DMS114 treated with DMSO at 0.1 percent for 48 hours (cell line): ENCODE data around the gene EEF1E1.
"Not testable (repeated sequence)": the region's sequence is repeated elsewhere in the genome, so short reads cannot be mapped to it uniquely, and the experiment has no call there.

Experiments used
- DNase-seq: peaks from one replicate; lab custom pipeline; 2025; ENCODE audit not compliant: unreplicated experiment; lab: John Stamatoyannopoulos, UW

EEF1E1 gene

DNA sequence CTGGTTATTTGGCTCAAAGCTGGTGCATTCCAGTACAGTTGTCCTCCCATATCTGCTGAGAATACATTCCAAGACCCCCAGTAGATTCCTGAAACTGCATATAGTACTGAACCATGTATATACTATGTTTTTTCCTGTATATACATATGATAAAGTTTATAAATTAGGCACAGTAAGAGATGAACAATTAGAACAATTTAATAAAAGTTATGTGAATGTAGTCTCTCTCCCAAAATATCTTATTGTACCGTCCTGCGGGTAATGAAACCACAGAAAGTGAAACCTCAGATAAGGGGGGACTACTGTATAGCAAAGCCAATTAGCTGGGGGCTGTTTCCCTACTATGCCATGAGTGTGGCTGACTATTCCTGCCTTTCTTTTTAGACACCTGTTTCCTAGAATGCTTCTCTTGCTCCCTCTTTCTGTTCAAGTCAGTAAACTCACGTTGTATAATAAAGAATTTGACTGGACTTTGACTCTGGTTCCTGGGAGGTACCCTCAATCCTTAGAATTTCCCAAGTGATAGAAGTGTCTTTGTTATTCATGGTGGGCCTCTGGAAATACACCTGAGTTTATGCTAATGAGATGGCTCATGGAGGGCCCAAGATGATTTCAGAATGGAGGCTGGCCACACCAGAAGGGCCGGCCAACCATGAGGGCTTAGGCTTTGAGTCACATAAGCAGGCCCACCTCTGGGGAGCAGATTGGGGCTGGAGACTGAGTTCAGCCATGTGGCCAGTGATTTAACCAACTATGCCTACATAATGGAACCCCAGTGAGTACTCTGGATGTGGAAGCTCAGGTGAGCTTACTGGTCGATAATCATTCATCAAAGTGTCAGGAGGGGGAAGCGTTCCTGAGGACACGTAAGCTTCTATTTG is 37.5 kb downstream of the EEF1E1 start:
- DNase-seq = no peak

DNA sequence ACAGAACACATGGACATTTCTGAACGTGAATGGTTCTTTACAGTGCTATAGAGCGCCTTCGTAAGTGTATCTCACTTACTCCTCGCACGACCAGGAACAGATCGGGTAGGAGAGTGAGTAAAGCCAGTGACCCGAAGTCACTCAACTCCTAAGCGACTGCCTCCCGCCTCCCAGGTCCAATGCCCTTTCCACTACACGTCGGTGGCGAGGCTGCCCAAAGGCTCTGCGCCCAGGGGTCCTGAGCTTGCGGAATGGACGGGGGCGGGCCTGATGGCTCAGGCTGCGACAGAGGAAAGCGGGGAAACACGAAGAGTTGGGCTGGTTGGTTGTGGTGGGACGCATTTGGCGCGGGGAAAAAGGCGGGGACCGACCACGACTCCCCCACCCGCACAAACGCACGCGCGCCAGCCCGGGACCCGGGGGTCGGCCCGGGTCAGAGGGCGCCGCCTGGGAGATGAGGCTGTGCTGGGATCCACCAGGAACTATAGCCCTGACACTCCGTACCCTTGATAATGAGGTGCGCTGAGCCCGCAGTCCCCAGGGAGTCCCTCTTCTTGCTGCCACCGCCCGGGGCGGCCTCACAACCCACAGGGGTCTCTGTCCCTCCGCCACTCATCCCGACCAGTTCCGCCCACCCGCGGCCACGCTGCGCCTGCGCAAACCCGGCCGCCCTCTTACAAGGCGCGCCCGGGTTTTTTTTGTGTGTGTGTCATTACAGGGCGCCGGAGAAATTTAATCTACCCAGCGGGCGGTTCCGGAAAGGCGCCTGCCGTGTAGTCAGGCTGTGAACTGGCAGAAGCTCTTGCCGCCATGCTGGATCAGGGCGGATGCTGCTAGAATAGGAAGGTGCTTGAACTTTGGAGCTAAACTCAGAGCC is 38.3 kb downstream of the EEF1E1 start, which contains the start of gene BLOC1S5:
BLOC1S5 (minus strand) TSS at position 629 of the 877 bp plus-strand sequence; CDS start at position 616, 13 bp downstream.
- DNase-seq = peak; percentile 98

DNA sequence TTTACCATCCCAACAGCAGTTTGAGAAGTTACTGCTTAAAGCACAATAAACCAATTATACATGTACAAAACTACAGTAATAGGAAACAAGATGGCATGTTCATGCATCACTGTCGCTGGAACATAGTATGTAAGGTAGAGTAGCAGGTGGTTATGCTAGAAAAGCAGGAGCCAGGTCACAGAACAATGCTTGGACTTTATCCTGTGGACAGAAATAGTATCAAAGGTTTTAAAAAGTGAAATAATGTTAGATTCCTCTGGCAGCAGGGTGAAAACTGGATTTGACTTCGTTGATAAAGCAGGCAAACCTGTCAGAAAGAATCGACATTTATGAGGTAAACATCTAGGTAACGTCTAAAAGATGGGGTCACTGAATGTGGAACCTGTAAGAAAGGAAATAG is 40.6 kb downstream of the EEF1E1 start:
- DNase-seq = no peak

DNA sequence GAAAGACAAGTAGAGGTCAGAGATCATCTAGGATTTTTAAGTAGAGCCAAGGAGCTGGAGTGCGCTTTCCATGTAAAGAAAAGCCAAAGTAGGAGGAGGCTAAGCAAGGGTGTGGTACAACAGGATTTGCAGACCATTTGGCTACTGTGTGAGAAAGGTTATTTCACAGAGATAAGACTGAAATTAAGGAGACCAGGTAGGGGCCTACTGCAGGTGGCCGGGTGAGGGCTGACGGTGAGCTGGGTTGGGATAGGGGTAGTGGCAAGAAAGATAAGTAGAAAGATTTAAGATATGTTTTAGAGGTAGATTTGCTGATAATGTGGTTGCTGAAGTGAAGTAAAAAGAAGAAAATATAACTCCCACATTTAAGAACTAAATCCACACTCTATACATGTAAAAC is 42.0 kb downstream of the EEF1E1 start:
- DNase-seq = no peak

DNA sequence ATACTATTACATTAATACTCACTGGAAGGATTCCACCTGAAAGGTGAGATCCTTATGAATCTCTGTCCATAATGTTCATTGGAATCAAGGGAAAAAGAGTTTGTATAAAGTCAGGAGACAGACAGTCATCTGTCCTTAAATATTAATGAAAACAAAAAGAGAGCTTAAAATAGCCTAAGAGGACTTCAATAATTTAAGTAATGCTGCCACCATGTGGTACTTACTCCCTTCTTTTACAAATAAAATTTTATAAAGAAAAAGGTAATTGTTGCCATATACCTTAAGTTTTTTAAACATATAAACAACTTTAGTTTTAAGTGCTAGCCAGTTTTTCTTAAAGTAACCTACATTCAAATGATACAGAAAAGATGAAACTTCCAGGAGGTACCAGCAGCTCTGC is 43.2 kb downstream of the EEF1E1 start:
- DNase-seq = peak; percentile 19

DNA sequence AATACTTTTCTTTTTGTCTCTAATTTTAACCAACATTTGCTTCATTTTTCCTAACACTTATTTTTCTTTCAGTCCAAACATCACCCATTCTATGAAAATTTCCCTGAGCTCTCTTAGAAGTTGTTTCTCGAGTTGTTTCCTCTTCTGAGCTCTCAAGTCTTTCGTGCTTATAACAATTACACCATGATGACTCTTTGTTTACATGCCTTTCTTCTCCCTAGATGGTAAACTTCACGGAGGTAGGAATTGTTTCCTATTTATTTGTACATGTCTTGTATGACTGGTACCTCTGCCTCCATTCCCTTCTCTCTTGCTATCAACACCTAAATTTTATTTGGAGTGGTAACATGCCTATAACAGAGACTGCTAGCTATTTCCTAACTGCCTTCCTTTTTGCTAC is 44.6 kb downstream of the EEF1E1 start:
- no peak for DNase-seq

DNA sequence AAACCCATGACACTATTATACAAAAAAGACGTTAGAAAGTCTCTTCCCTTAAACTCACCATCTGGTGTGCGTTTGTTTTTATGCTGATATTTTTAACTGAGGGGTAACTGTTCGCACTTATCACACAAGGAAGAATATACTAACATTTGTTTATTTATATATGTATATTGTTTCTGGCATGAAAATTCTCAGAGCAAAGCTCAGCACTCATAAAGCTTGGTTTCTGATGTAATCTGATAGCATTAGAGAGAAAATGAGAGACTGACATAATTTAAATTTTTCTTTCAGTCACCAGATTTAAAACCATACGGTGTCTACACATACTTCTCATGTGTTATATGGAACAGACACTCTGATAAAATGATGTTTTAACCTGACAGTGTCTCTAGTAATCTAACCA is 45.1 kb downstream of the EEF1E1 start:
- DNase-seq = no peak

DNA sequence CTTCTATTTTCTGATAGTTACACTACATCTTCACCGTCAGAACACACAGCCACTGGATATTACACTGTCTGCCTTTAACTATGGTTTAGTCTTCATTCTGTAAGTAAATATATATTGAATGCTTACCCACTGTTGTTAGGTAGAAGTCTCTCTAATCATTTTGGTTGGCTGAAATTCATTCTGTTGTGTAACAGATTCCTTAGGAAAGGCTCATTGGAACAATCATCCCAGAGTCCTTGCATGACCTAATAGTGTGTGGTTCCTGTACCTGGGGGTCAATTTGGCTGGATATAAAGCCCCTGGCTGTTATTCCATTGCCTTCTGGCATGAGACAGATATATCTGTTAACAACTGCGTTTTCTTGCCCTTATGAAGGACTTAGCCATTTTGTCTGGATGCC is 48.1 kb downstream of the EEF1E1 start:
- no peak for DNase-seq

DNA sequence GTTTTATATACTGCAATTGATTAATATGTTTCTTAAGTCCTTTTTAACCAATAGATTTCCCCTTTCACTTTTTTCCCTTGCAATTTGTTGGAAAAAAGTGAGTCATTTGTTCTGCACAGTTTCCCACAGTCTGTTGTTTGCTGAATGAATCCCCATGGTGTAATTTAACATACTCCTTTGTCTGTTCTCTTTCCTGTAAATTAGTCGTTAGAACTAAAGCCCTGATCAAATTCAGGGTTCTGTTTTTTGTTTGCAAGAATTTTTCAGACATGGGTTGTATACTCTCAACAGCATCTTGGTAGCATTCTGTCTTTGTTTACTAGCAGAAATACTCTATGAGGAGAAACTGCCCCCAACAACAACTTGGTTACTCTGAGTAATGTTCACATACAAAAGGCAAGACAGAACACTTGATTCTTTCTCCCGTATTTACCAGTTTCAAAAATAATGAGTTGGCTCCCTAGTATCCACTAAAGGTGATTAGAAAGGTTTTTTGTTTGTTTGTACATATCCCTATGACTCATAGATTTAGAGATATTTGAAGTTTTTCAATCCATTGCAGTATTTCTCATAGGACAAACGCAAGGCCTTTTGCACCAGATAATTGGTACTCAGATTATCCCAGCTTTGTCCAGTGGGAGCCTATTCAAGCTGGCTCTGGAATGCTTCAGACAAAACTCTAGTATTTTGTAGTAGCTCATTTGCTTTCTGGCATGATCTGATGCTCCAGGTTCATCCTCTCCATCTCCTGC is 54.6 kb downstream of the EEF1E1 start:
- no peak for DNase-seq

DNA sequence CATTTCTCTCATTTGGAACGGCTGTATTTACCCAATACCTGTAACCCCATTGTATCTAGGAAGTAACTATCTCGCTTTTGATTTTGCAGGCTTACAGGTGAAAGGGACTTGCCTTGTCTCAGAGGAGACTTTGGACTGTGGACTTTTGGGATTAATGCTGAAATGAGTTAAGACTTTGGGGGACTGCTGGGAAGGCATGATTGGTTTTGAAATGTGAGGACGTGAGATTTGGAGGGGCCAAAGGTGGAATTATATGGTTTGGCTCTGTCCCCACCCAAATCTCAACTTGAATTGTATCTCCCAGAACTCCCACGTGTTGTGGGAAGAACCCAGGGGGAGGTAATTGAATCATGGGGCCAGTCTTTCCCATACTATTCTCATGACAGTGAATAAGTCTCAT is 56.6 kb downstream of the EEF1E1 start:
- not testable (repeated sequence) for DNase-seq

DNA sequence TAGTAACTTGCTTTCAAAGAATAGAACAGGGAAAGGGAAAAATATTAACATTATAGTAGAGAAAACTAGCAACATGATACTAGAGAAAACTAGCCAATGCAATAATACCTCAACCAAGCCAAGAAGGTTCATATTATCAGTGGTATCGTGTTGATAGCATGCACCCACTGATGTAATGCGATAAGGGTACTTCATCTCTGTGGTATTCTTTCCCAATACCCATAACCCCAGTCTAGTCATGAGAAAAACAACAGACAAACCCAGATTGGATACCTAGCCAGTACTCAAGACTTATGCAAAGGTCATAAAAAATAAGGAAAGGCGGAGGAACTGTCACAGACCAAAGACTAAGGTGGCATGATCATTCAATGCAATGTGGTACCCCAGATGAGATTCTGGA is 59.1 kb downstream of the EEF1E1 start:
- no peak for DNase-seq

DNA sequence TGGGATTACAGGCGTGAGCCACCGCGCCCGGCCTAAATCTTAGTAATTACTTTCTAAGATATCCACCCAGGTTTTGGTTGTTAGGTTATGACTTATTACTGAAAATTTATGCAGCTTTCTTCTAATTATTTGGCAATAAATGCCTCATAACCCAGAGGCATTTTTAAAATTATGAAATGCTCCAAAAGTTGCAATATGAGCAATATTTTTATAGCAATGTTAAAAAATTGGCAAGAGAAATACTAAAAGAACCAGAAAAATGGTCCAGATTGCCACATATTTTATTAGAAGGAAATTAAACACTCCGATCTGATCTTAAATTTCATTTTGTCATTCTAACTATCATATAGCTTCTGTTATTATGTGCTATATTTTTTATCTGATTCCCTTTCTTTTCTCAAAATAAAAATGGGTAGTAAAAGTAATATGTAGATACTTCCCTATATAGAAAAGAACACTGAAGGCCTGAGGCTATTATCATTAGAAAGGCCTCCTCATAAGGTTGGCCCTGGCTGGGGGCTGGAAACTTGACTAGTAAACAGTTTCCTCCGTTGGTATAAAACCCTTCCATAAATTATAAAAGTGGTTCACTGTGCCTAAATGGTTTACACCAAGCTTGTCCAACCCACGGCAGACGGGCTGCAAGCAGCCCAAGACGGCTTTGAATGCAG is 60.3 kb downstream of the EEF1E1 start:
- DNase-seq = no peak

DNA sequence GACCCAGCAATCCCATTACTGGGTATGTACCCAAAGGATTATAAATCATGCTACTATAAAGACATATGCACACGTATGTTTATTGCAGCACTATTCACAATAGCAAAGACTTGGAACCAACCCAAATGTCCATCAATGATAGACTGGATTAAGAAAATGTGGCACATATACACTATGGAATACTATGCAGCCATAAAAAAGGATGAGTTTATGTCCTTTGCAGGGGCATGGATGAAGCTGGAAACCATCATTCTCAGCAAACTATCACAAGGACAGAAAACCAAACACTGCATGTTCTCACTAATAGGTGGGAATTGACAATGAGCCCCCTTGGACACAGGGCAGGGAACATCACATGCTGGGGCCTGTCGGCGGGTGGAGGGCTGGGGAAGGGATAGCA is 68.2 kb downstream of the EEF1E1 start:
- not testable (repeated sequence) for DNase-seq

DNA sequence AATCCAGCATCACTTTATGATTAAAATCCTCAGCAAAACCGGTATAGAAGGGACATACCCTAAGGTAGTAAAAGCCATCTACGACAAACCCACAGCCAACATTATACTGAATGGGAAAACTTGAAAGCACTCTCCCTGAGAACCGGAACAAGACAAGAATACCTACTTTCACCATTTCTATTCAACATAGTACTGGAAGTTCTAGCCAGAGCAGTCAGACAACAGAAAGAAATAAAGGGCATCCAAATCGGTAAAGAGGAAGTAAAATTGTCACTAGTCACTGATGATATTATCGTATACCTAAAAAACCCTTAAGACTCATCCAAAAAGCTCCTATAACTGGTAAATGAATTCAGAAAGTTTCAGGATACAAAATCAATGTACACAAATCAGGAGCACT is 71.4 kb downstream of the EEF1E1 start:
- no peak for DNase-seq
